Measurements from ENCODE around the gene ITPR1.

ITPR1 gene

DNA sequence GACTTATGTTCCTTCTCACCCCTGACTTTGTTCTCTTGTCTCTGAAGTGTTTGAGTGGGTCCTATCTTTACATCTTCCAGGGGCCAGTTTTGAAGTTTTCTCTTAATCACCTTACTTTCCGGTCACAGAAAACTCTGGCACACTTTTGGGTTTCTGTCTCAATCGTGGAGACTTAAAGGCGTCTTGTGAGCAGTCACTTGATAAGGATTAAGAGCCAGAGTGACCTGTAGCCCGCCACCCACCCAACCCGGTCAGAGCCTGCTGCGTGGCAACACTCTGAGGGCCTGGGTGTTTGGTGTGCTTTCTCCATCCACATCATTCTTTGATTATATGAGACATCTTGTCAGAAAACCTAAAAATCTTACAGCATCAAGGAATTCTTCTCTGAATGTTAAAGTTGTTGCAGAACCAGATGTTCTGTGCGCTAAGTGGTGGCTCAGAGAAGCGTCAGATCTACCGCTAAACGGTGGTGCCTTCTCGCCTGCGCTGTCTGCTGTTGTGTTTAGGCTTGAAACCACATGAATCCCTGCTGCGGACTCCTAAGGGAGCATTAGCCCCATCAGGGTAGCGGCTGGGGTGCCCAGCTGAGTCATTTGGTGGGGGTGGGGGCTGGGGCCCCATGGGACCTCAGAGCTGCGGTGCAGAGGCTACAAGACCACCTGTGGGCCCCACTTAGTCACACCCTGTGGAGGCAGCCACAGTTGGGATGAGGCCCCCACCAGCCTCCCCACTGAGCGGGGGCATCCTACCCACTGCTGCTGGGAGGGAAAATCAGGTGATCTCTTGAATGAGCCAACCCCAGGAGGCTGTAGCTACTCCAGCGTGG lies 327.4 kb downstream of the ITPR1 start:
- DNase-seq (ENCODE audit: low read depth) = no peak
- H3K4me3 ChIP-seq (ENCODE audit: low read depth, low read length) = no peak overlapping the region
- in situ Hi-C loops (cut with HindIII; ENCODE audit: low sequenced_read_pairs) = no loop called here
- TF ChIP-seq, protein P1, sequence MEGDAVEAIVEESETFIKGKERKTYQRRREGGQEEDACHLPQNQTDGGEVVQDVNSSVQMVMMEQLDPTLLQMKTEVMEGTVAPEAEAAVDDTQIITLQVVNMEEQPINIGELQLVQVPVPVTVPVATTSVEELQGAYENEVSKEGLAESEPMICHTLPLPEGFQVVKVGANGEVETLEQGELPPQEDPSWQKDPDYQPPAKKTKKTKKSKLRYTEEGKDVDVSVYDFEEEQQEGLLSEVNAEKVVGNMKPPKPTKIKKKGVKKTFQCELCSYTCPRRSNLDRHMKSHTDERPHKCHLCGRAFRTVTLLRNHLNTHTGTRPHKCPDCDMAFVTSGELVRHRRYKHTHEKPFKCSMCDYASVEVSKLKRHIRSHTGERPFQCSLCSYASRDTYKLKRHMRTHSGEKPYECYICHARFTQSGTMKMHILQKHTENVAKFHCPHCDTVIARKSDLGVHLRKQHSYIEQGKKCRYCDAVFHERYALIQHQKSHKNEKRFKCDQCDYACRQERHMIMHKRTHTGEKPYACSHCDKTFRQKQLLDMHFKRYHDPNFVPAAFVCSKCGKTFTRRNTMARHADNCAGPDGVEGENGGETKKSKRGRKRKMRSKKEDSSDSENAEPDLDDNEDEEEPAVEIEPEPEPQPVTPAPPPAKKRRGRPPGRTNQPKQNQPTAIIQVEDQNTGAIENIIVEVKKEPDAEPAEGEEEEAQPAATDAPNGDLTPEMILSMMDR (IDR thresholded peaks at IDR 0.05; ENCODE audit: low read depth, low read length, missing control alignments) = no peak

DNA sequence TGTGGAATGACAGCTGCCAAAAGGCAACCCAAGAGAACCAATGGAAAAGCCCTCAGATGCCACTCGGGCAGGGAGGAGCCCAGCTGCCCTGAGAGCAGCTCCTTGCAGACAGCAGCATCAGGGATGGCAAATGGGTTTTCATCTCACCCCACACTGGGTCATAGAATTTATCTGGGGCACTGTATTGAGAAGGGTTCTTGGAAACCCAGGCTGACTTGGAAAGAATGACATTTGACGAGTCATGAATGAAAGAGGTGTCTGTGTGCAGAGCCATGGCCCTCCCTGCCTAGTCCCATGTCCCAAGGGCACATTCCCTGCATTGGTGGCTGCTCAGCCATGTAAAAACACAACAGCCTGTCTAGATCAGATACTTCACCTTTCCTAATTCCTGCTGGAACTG lies 328.2 kb downstream of the ITPR1 start:
- TF ChIP-seq, protein P1 (IDR thresholded peaks at IDR 0.05; ENCODE audit: low read depth, low read length, missing control alignments) = no peak
- no peak overlapping the region for H3K4me3 ChIP-seq (ENCODE audit: low read depth, low read length)
- no peak for DNase-seq (ENCODE audit: low read depth)
- in situ Hi-C loops (cut with HindIII; ENCODE audit: low sequenced_read_pairs) = no loop called here

DNA sequence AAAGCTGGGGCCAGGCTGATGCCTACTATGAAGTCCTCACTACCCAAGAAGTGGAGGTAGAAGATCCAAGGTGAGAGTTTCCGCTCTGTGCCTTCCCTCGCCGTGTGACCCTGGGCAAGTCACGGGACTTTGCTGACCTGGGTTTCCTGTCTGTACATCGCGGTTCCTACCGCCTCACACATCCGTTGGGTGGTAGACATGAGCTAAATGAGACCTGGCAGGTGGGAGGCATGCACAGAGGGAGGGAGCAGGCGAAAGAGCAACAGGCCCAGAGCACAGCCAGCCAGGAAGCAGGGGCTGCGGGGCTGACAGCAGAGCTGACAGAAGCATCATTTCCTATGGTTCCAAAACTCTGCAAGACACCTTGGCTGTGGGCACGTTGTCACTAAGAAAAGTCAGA lies 328.8 kb downstream of the ITPR1 start:
- no peak overlapping the region for H3K4me3 ChIP-seq (ENCODE audit: low read depth, low read length)
- TF ChIP-seq, protein P1 (IDR thresholded peaks at IDR 0.05; ENCODE audit: low read depth, low read length, missing control alignments) = no peak
- in situ Hi-C loops (cut with HindIII; ENCODE audit: low sequenced_read_pairs) = no loop called here
- no peak for DNase-seq (ENCODE audit: low read depth)

DNA sequence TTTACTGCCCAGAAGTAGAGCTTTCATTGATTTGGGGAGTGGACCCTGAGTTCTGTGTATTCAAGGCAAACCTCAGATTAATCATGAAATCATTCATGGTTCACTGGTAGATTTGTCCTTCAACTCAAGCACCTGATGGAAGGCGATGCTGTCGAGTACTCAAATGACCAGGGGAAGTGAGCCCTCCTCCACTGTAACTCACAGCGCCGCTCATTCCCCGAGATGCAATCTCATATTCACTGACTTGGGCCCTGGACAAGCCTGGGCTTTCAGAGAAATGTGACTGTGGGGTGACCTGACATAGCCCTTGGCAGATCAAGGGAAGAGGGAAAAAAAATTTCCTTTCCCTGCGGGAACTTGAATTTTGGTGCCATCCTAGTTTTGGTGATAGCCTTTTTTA lies 329.4 kb downstream of the ITPR1 start:
- TF ChIP-seq, protein P1 (IDR thresholded peaks at IDR 0.05; ENCODE audit: low read depth, low read length, missing control alignments) = no peak
- in situ Hi-C loops (cut with HindIII; ENCODE audit: low sequenced_read_pairs) = no loop called here

DNA sequence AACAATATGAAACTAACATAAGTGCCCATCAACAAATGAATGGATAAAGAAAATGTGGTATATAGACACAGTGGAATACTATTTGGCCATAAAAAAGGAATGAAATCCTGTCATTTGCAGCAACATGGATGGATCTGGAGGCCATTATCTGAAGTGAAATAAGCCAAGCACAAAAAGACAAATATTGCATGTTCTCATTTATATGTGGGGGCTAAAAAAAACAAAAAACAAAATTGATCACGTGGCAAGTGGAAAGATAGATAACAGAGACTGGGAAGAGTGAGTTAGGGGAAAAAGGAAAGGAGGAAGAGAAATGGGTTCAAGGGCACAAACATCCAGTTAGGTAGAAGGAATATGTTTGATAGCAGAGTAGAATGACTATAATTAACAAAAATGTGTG lies 330.2 kb downstream of the ITPR1 start:
- no peak overlapping the region for H3K4me3 ChIP-seq (ENCODE audit: low read depth, low read length)
- TF ChIP-seq, protein P1 (IDR thresholded peaks at IDR 0.05; ENCODE audit: low read depth, low read length, missing control alignments) = no peak
- in situ Hi-C loops (cut with HindIII; ENCODE audit: low sequenced_read_pairs) = no loop called here
- no peak for DNase-seq (ENCODE audit: low read depth)

More for the DNA sequence above, 329.4 kb downstream of the ITPR1 start:
- no peak for DNase-seq (ENCODE audit: low read depth)
- no peak overlapping the region for H3K4me3 ChIP-seq (ENCODE audit: low read depth, low read length)

DNA sequence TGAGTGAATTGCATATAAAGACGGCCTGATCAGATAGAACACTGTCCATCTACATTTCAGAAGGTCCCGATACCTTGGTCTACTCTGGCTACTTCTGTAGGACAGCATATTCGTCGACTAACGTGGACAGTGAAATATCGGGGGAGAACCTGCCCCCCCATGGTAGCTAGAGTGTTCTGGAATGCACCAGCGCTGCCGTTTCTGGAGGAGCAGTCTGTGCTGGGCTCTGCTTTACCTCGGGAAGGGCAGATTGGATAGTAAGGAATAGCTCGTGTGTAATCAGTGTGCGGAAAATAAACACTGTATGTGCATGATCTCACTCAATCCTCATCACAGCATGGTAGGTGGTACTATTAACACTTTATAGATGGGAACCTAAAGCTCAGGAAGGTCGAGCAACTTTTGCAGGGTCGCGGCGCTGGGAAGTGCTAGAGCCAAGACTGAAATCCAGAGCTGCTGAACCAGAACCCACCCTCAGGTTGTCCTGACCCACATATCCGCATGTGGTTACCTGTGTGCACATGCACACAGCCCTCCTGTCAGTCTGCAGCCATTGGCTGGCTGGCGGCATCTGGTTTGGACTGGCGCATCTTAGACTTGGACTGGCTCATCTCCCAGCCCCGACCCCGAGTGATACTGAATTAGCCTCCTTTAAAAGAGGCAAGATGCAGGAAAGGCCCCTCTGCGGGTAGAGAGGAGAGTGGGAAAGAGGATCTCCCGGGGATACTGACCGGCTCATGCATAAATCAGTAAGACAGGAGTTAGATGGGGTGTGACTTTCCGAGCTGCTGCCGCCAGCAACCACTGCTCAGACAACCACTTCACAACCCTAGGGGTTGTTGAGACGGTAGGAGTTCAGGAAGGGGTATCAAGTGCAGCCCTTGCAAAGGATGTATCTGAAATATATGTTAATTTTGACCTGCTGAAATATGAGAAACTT lies 331.1 kb downstream of the ITPR1 start:
- H3K4me3 ChIP-seq (ENCODE audit: low read depth, low read length) = no peak overlapping the region
- no peak for DNase-seq (ENCODE audit: low read depth)
- in situ Hi-C loops (cut with HindIII; ENCODE audit: low sequenced_read_pairs) = no loop called here
- TF ChIP-seq, protein P1 (IDR thresholded peaks at IDR 0.05; ENCODE audit: low read depth, low read length, missing control alignments) = no peak

All from astrocyte of the cerebellum (primary cell).